Astrocyte of the cerebellum (primary cell): ENCODE results near the gene LRRC43.

Source experiments
- DNase-seq: peaks from one replicate; pipeline ENCODE4 v3.0.0-alpha.2; 2011; ENCODE audit warnings: low read depth
- H3K4me3 ChIP-seq: 2 replicates; pipeline ENCODE4 v1.5.1; 2011; ENCODE audit warnings: mild to moderate bottlenecking, low read depth, low read length, moderate library complexity
- in situ Hi-C: cut with HindIII; loops from 2 replicates; pipeline ENCODE4 v1.10.0; 2017; ENCODE audit warnings: low sequenced_read_pairs
- TF ChIP-seq, protein P1 (sequence below): IDR thresholded peaks from 2 replicates; pipeline ENCODE4 v1.5.1; 2012; ENCODE audit warnings: low read length, low read depth, moderate library complexity, mild to moderate bottlenecking; ENCODE audit errors: missing control alignments

Gene LRRC43

GRCh38 chr12:122232691-122233090 is 49.8 kb downstream of the LRRC43 start:
- TF ChIP-seq, protein P1, sequence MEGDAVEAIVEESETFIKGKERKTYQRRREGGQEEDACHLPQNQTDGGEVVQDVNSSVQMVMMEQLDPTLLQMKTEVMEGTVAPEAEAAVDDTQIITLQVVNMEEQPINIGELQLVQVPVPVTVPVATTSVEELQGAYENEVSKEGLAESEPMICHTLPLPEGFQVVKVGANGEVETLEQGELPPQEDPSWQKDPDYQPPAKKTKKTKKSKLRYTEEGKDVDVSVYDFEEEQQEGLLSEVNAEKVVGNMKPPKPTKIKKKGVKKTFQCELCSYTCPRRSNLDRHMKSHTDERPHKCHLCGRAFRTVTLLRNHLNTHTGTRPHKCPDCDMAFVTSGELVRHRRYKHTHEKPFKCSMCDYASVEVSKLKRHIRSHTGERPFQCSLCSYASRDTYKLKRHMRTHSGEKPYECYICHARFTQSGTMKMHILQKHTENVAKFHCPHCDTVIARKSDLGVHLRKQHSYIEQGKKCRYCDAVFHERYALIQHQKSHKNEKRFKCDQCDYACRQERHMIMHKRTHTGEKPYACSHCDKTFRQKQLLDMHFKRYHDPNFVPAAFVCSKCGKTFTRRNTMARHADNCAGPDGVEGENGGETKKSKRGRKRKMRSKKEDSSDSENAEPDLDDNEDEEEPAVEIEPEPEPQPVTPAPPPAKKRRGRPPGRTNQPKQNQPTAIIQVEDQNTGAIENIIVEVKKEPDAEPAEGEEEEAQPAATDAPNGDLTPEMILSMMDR = no peak
- no peak for DNase-seq
- in situ Hi-C loops = no loop called here
- no peak overlapping the region for H3K4me3 ChIP-seq

- TF ChIP-seq, protein P1 = no peak
- H3K4me3 ChIP-seq = no peak overlapping the region
- DNase-seq = no peak
- in situ Hi-C loops = no loop called here
Measured at GRCh38 chr12:122235741-122236140, 52.8 kb downstream of the LRRC43 start.

- no peak overlapping the region for H3K4me3 ChIP-seq
- no peak for DNase-seq
- TF ChIP-seq, protein P1 = no peak
- in situ Hi-C loops = no loop called here
Measured at GRCh38 chr12:122238861-122239260, 55.9 kb downstream of the LRRC43 start.

GRCh38 chr12:122243965-122244364 is 61.0 kb downstream of the LRRC43 start:
- in situ Hi-C loops = no loop called here
- no peak for DNase-seq
- no peak overlapping the region for H3K4me3 ChIP-seq
- TF ChIP-seq, protein P1 = no peak

DNA sequence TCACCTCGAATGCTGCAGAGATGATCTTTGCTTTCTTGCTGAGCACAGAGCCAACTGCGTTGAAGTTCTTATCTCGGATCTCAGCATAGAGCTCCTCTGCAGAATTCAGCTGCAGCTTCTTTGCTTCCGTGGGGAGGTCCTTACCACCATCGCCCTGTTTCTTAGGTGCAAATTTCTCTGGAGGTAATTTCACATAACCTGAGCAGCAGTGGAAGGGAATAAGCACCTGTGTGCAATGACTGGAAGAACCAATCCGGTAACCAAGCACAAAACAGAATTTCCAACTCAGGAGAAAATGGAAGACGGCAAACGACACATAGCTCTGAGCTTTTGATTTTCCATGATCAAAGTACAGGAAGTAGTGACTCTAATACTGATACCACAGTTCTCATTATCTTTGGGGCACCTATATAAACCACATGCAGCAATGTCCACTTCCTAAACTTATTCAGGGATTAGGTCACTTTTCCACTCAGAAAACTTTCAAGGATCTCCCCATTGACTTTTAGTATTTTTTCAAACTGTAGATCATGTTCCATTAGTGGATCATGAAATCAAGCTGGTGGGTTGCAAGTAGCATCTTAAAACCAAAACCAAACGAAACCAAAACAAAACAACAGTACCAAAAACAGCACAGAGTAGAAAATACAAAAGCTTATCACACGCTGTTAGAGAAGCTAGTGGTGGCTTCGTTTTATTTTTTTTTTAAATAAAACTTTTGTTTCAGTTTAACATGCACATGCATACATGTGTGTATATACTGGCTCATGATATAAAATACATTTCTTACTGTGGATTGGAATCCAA is 61.8 kb downstream of the LRRC43 start:
- no peak for DNase-seq
- TF ChIP-seq, protein P1 = no peak
- in situ Hi-C loops = no loop called here
- H3K4me3 ChIP-seq = no peak overlapping the region

DNA sequence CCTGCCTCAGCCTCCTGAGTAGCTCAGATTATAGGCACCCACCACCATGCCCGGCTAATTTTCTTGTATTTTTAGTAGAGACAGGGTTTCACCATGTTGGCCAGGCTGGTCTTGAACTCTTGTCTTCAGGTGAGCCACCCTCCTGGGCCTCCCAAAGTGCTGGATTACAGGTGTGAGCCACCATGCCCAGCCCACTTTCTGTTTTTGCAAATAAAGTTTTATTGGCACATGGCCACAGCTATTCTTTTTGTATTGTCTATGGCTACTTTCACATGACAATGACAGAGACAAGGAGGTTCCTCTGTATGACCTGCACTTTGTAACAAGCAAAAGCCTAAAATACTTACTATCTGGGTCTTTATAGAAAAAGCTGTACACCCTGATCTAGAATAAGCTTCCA is 62.6 kb downstream of the LRRC43 start:
- in situ Hi-C loops = no loop called here
- TF ChIP-seq, protein P1 = no peak
- no peak overlapping the region for H3K4me3 ChIP-seq
- no peak for DNase-seq

GRCh38 chr12:122250047-122250446 is 67.1 kb downstream of the LRRC43 start:
- in situ Hi-C loops = no loop called here
- TF ChIP-seq, protein P1 = no peak
- DNase-seq = no peak
- H3K4me3 ChIP-seq = no peak overlapping the region
